ENCODE results near the gene KLF16.

DNA sequence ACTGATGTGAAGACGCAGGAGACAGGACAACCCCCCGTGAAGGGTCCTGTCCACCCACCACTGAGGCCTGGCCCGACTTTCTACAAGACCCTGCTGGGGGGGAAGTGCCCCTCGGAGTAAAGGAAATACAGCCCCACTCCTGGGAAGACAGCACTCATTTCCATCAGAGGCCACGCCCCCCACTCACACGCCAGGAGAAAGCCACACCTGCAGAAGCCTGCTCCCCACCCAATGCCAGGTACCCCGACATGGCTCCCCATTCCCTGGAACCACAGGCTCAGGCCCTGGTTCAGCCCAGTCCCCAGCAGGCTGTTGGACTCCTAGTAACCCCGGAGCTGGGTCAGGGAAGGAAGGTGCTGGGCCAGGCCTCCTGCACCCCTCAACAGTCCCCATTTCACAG lies 40.4 kb downstream of the KLF16 start:
- TF ChIP-seq CREB1 (CRISPR knock-in tag; IDR thresholded peaks at IDR 0.05; ENCODE audit: low read depth) (no peak), EZH2 (IDR thresholded peaks at IDR 0.05; ENCODE audit: low read depth, unreplicated experiment) (no peak), POLR2AphosphoS5 (IDR thresholded peaks at IDR 0.05; ENCODE audit: low read depth) (no peak), STAT1 (IDR thresholded peaks at IDR 0.05; ENCODE audit: unreplicated experiment) (no peak), JUNB (IDR thresholded peaks at IDR 0.05; ENCODE audit: unreplicated experiment) (no peak), EZH2phosphoT487 (IDR thresholded peaks at IDR 0.05; ENCODE audit: unreplicated experiment) (no peak), ZNF331 (CRISPR knock-in tag; IDR thresholded peaks at IDR 0.05; ENCODE audit: low read depth) (no peak), ZNF114 (CRISPR knock-in tag; IDR thresholded peaks at IDR 0.05) (no peak), NANOG (IDR thresholded peaks at IDR 0.05; ENCODE audit: borderline replicate concordance) (no peak)
- TF ChIP-seq, protein P1, sequence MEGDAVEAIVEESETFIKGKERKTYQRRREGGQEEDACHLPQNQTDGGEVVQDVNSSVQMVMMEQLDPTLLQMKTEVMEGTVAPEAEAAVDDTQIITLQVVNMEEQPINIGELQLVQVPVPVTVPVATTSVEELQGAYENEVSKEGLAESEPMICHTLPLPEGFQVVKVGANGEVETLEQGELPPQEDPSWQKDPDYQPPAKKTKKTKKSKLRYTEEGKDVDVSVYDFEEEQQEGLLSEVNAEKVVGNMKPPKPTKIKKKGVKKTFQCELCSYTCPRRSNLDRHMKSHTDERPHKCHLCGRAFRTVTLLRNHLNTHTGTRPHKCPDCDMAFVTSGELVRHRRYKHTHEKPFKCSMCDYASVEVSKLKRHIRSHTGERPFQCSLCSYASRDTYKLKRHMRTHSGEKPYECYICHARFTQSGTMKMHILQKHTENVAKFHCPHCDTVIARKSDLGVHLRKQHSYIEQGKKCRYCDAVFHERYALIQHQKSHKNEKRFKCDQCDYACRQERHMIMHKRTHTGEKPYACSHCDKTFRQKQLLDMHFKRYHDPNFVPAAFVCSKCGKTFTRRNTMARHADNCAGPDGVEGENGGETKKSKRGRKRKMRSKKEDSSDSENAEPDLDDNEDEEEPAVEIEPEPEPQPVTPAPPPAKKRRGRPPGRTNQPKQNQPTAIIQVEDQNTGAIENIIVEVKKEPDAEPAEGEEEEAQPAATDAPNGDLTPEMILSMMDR (conservative IDR thresholded peaks at IDR 0.05; ENCODE audit: low read depth in 2 of 2) = no peak
- TF ChIP-seq, protein P2, sequence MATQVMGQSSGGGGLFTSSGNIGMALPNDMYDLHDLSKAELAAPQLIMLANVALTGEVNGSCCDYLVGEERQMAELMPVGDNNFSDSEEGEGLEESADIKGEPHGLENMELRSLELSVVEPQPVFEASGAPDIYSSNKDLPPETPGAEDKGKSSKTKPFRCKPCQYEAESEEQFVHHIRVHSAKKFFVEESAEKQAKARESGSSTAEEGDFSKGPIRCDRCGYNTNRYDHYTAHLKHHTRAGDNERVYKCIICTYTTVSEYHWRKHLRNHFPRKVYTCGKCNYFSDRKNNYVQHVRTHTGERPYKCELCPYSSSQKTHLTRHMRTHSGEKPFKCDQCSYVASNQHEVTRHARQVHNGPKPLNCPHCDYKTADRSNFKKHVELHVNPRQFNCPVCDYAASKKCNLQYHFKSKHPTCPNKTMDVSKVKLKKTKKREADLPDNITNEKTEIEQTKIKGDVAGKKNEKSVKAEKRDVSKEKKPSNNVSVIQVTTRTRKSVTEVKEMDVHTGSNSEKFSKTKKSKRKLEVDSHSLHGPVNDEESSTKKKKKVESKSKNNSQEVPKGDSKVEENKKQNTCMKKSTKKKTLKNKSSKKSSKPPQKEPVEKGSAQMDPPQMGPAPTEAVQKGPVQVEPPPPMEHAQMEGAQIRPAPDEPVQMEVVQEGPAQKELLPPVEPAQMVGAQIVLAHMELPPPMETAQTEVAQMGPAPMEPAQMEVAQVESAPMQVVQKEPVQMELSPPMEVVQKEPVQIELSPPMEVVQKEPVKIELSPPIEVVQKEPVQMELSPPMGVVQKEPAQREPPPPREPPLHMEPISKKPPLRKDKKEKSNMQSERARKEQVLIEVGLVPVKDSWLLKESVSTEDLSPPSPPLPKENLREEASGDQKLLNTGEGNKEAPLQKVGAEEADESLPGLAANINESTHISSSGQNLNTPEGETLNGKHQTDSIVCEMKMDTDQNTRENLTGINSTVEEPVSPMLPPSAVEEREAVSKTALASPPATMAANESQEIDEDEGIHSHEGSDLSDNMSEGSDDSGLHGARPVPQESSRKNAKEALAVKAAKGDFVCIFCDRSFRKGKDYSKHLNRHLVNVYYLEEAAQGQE (IDR thresholded peaks at IDR 0.05; ENCODE audit: unreplicated experiment) = no peak
- TF ChIP-seq, protein P3, sequence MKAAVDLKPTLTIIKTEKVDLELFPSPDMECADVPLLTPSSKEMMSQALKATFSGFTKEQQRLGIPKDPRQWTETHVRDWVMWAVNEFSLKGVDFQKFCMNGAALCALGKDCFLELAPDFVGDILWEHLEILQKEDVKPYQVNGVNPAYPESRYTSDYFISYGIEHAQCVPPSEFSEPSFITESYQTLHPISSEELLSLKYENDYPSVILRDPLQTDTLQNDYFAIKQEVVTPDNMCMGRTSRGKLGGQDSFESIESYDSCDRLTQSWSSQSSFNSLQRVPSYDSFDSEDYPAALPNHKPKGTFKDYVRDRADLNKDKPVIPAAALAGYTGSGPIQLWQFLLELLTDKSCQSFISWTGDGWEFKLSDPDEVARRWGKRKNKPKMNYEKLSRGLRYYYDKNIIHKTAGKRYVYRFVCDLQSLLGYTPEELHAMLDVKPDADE (IDR thresholded peaks at IDR 0.05) = no peak

All from GM23338 (cell line).